ENCODE results near the gene MAPKBP1. TPM values are rescaled to one million over a fixed set of nuclear protein-coding genes. Genes with fewer than 3 reads are reported as not detected.

The MAPKBP1 gene
- polyA plus RNA-seq, 2 donors = 11.9 to 57.3 TPM

Other genes starting within 250 kb of the MAPKBP1 start
- gene RPAP1, start 230.2 kb upstream of the MAPKBP1 start, polyA plus RNA-seq = 10 to 100 TPM in 1 of 2 donors, 1 to 10 TPM in 1; 9.2 to 13.0 TPM
- 10 to 100 TPM; 23.2 to 24.2 TPM for gene TYRO3, start 215.3 kb upstream of the MAPKBP1 start, polyA plus RNA-seq
- gene MGA, start 114.1 kb upstream of the MAPKBP1 start, polyA plus RNA-seq = 1 to 10 TPM; 2.8 to 3.0 TPM
- 10 to 100 TPM; 27.9 to 39.4 TPM for gene JMJD7, start 53.6 kb downstream of the MAPKBP1 start, polyA plus RNA-seq
- gene PLA2G4B, start 64.4 kb downstream of the MAPKBP1 start, polyA plus RNA-seq = 10 to 100 TPM; 31.6 to 48.1 TPM
- 1 to 10 TPM; 2.7 to 9.3 TPM for gene SPTBN5, start 119.6 kb downstream of the MAPKBP1 start, polyA plus RNA-seq
- 10 to 100 TPM; 12.7 to 13.4 TPM for gene EHD4, start 198.1 kb downstream of the MAPKBP1 start, polyA plus RNA-seq
- 1 to 10 TPM; 1.2 to 2.5 TPM for gene PLA2G4E, start 246.6 kb downstream of the MAPKBP1 start, polyA plus RNA-seq